GM12874 (cell line): ENCODE measurements around the gene TASP1.

Experiments used
- CTCF ChIP-seq: IDR thresholded peaks from 2 replicates; pipeline ENCODE4 v1.5.1; 2011; ENCODE audit warnings: low read depth, mild to moderate bottlenecking, control low read depth, low read length, moderate library complexity; ENCODE audit not compliant: insufficient read depth

TASP1 gene

GRCh38 chr20:13639150-13639497 lies 392 bp upstream of the TASP1 start:
- TF ChIP-seq CTCF = no peak

- no peak for TF ChIP-seq CTCF
Measured at GRCh38 chr20:13638162-13638495, 603 bp downstream of the TASP1 start.

GRCh38 chr20:13632431-13632830 lies 6.3 kb downstream of the TASP1 start:
- TF ChIP-seq CTCF = no peak

GRCh38 chr20:13626724-13627123 lies 12.0 kb downstream of the TASP1 start:
- no peak for TF ChIP-seq CTCF

- no peak for TF ChIP-seq CTCF
Measured at GRCh38 chr20:13625304-13625979, 13.3 kb downstream of the TASP1 start.

GRCh38 chr20:13613917-13614316 lies 24.8 kb downstream of the TASP1 start:
- no peak for TF ChIP-seq CTCF

GRCh38 chr20:13611611-13612125 lies 27.1 kb downstream of the TASP1 start:
- no peak for TF ChIP-seq CTCF
